NCI-H187 (cell line): ENCODE measurements around the gene RPGR.

Experiments
- DNase-seq, 2 experiments: peaks; one replicate each; lab custom pipeline; 2025; lab: John Stamatoyannopoulos, UW

Gene RPGR

GRCh38 chrX:38327775-38328081 is 419 bp upstream of the RPGR start:
- no peak for DNase-seq

GRCh38 chrX:38326086-38326485 is 1.2 kb downstream of the RPGR start:
- no peak for DNase-seq

GRCh38 chrX:38320819-38321218 is 6.5 kb downstream of the RPGR start:
- DNase-seq, result no peak

GRCh38 chrX:38318606-38319005 is 8.7 kb downstream of the RPGR start:
- no peak for DNase-seq

GRCh38 chrX:38318196-38318595 is 9.1 kb downstream of the RPGR start:
- DNase-seq, result no peak

GRCh38 chrX:38315186-38315585 is 12.1 kb downstream of the RPGR start:
- no peak for DNase-seq

GRCh38 chrX:38313190-38313589 is 14.1 kb downstream of the RPGR start:
- DNase-seq, result no peak

GRCh38 chrX:38312436-38312835 is 14.9 kb downstream of the RPGR start:
- DNase-seq, result no peak

- no peak for DNase-seq
Observed at GRCh38 chrX:38311743-38312142, 15.6 kb downstream of the RPGR start.

- DNase-seq, result no peak
Observed at GRCh38 chrX:38305971-38306370, 21.3 kb downstream of the RPGR start.

GRCh38 chrX:38304010-38304409 is 23.3 kb downstream of the RPGR start:
- no peak for DNase-seq

- no peak for DNase-seq
Observed at GRCh38 chrX:38293741-38294140, 33.6 kb downstream of the RPGR start.

- DNase-seq, result no peak
Observed at GRCh38 chrX:38287674-38288073, 39.6 kb downstream of the RPGR start.

GRCh38 chrX:38285649-38286048 is 41.7 kb downstream of the RPGR start:
- DNase-seq, result no peak

- DNase-seq, result no peak
Observed at GRCh38 chrX:38282049-38282448, 45.3 kb downstream of the RPGR start.

GRCh38 chrX:38279188-38279587 is 48.1 kb downstream of the RPGR start:
- no peak for DNase-seq

GRCh38 chrX:38278682-38279081 is 48.6 kb downstream of the RPGR start:
- no peak for DNase-seq

- DNase-seq, result no peak
Observed at GRCh38 chrX:38277802-38278201, 49.5 kb downstream of the RPGR start.

GRCh38 chrX:38277136-38277535 is 50.2 kb downstream of the RPGR start:
- no peak for DNase-seq

- DNase-seq, result no peak
Observed at GRCh38 chrX:38276089-38276488, 51.2 kb downstream of the RPGR start.

GRCh38 chrX:38275615-38276014 is 51.7 kb downstream of the RPGR start:
- DNase-seq, result no peak

- no peak for DNase-seq
Observed at GRCh38 chrX:38273453-38273852, 53.9 kb downstream of the RPGR start.

- DNase-seq, result no peak
Observed at GRCh38 chrX:38271154-38271716, 56.1 kb downstream of the RPGR start.

- no peak for DNase-seq
Observed at GRCh38 chrX:38268011-38268410, 59.3 kb downstream of the RPGR start.
